Stimulated activated CD8-positive, alpha-beta memory T cell treated with anti-CD3 and anti-CD28 coated beads, Interleukin-15, amount 100 ng/mL, for 48 hours (primary cell): Measurements from ENCODE around the gene ANKMY2.

Experiments used
- DNase-seq, 2 donors: peaks; one replicate each; pipeline ENCODE4 v3.0.0-alpha.2; 2020; ENCODE audit warnings: low read depth in 2 of 2

ANKMY2 gene

DNA sequence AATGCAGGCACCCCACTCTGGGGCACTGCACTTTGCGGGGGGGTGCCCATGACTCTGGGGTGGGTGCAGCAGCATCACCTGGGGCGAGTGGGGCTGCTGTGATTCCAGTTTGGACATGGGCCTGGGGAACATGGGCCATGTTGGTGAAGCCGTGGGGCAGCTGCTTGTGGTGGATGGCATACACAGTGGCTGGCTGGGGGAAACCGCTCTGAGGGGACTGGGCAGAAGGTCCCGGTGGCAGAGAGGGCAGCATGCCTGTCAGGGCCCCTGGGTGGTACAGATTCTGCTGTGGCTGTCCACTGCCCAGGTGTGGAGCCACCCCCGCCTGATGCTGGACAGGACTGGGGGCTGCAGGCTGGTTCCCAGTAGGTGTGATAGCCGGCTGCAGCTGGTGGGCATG, 61.7 kb downstream of the ANKMY2 start:
- no peak for DNase-seq

DNA sequence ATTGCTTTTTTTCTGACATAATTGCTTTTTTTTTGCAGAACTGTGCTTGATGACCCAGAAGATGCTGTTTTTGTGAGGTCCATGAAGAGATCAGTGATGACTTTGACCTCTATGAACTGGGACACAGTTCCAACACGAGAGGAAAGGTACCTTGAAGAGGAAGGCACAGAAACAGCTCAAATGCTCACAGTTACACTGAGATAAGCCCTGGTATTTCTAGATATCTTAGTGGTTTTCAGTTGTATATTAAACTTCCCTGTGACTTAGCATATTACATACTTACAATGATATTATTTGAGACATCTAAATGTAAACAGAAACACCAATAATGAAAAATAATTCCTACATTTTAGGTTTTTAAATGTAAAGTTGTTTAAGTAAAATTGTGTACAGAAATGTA, 64.3 kb downstream of the ANKMY2 start:
- no peak for DNase-seq

DNA sequence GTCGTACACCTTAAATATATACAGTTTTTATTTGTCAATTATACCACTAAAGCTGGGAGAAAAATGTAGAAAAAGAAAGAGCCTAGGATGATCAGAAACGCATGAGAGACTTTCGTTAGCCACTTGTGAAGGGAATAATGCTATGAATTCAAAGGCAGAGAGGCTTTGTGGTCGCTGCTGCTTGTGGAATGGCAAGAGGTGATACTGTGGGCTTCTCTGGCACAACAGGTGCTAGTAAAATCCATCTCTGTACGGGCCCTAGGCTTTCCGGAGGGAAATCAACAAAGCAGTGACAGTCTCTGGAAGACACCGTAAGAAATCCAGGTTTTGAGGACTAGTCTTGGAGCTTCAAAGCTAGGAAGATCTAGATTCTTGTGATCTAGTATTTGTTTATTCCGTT, 66.3 kb downstream of the ANKMY2 start:
- no peak for DNase-seq

DNA sequence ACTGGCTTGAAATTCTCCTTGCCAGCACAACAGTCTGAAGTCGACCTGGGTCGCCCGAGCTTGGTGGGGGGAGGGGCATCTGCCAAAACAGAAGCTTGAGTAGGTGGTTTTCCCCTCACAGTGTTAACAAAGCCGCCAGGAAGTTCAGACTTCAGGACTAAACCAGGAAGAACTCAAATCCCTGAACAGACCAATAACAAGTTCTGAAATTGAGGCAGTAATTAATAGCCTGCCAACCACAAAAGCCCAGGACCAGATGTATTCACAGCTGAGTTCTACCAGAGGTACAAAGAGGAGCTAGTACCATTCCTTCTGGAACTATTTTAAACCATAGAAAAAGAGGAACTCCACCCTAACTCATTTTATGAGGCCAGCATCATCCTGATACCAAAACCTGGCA, 73.6 kb downstream of the ANKMY2 start:
- DNase-seq = no peak

DNA sequence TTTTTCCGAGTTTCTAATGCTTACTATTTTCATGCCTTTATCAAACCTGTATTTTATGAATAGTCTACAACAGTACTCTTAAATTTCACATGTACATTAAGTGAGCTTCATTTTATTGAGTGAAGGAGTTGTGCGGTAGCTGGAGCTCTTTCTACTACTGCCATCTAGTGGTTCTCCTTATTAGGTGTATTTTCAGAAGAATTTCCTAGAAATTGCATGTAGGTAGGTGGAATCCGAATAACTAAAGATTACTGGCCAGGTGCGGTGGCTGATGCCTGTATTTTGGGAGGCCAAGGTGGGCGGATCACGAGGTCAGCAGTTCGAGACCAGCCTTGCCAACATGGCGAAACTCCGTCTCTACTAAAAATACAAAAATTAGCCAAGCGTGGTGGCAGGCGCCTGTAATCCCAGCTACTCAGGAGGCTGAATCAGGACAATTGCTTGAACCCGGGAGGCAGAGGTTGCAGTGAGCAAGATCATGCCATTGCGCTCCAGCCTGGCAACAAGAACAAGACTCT, 80.6 kb downstream of the ANKMY2 start:
- DNase-seq = no peak

DNA sequence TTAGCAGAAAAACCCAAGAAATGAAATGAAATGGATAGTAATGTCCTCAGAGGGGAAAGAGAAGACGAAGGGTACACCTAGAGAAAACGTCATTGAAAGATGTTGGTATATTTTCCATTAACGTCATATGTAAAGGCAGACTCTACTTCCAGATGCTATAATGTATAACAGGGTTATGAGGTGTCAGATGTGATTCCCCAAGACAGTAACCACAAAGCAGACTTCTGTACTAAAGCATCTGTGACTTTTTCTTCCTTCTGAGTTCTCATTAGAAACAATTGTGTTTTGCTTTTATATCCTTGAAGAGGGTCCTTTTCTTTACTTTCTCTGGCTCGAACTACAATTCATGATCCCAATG, 81.6 kb downstream of the ANKMY2 start:
- no peak for DNase-seq

DNA sequence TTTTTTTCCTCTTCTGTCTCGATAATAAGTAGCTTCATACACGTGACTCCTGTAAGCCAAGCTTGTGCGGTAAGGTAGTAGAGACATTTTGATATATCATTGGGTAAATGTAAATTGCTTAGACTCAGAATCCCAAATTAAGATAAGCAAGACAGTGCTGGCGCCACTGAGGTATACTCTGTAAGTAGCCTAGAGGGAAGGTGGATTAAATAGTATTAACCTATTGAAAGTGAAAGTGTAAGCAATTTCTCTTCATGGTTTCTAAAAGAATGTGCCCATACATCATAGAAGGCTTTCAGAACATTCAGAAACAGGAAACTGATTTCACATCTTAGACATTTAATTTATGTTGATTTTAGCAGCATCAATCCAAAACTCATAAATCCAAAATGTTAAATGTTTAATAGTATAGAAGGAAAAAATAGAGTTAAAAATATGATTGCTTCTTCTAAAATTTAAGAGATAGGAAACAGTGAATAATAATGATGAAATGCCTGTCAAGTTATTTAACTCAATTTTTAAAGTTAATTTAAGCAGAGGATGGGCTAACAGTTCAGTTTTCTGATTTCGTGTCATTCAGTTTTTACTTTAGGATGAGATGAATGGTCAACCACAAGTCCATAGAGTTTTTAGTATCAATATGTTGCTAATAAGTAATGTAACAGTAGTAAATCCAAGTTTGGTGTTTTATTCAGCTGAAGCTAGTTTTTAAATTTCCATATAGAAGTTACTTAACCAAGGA, 82.1 kb downstream of the ANKMY2 start:
- DNase-seq = no peak

DNA sequence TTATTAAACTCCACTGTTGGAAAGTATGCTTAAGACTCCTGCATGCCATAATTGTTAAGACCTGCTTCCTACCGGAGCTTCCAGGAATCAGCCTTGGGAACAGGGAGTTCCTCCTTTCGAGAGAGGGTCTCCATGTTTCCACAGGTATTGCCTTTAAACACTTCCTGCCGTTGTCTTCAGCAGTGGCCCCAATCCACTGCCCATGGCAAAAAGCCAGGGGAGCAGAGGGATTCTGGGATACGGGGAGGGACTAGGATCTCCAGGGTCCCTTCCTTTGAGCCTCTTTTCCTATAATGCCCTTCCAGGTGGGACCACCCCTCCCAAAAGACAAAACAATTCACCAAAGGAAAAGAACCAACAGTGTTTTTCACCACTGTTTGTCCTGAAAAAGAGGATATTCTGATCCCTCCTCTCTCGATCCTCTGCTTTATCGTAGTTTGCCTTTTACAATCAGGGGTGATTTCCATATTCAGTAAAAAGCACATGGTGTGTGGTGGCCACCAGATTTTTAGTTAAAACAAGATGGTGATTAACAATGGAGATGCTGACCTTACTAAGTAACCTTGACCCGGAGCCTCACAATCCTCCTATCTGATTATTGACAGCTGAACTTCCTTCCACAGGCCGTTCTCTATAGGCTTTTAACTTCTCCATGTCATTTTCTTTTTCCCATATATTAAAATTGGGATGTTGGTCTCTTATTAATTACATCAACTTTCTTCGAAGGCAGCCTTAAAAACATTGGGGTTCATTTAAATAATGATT, 82.9 kb downstream of the ANKMY2 start:
- no peak for DNase-seq

DNA sequence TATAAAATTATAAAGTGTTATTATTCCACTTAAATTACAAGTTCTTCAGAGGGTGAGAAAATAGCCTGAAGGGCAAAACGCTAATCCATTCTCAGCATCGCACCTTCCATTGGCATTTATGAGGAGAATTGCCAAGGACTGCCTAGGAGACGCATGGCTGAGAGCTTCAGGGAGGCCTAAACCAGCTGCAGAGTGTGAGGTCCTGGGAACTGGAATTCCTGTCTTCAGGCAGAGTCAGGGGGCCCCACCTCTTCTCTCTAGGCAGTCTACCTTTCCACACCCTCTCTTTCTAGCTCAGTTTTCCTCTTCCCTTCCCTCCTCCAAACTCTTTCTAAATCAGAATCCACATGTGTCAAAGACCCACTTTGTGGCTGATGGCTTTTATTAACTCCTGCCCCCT, 83.6 kb downstream of the ANKMY2 start:
- DNase-seq = no peak

DNA sequence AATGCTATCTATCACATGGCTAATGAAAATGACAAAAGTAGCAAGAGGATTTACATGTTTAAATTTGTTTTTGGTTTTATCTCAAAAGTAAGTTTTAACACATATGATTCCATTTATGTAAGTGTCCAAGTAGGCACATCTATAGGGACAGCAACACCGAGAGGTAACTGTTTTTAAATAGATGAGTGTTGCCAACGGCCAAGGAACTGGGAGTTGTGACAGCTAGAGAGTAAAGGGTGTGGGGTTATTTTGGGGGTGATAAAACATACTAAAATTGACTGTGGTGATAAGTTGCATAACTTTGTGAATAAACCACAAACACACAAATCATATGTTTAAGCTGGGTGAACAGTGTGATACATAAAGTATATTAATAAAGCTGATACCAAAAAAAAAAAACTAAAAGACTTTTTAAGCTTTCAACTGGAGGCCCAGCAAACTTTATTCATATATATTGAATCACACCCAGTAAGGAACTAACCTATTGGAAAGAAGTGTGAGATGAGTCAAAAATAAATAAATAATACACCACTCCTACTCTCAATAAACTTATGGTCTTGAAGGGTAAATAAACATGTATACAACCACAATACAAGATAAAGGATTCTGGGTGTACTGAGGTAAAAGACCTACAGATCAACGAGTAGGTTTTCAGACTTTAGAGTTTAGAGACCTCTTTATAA, 85.9 kb downstream of the ANKMY2 start:
- DNase-seq = no peak

DNA sequence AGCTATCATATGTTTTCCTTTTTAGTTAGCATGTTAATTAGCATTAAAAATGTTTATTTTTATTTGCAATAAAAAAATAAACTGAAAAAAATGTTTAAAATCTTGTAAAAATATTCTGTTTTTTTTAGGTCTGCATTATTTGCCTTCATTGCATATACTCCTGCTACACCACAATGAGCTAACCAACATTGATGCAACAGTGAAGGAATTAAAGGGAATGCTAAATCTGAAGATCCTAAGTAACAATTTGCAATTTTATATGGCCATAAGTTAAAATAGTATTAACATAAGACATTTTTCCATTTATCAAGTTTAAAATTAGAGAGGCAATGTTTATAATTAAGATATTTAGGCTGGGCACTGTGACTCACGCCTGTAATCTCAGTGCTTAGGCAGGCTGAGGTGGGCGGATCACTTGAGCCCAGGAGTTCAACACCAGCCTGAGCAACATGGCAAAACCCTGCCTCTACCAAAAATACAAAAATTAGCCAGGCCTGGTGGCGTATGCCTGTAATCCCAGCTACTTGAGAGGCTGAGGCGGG, 86.7 kb downstream of the ANKMY2 start:
- no peak for DNase-seq

DNA sequence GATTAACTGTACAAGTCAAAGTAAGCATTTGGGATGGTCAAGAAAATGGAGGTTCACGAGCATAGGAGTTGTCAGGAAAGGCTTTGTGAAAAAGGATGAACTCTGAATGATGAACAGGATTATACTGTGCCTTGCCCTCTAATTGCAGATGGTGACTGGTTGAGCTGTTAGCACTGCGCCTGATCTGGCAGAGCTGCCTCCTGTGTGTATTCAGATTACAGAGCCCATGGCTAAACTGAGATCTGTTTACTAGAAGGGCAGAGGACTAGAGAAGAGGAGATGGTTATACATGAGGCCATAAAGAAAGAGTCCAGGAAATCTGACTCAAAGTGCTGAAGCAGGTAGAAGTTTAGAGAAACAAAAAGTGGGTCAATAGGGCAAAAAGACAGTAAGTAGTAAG, 89.2 kb downstream of the ANKMY2 start:
- DNase-seq = no peak

DNA sequence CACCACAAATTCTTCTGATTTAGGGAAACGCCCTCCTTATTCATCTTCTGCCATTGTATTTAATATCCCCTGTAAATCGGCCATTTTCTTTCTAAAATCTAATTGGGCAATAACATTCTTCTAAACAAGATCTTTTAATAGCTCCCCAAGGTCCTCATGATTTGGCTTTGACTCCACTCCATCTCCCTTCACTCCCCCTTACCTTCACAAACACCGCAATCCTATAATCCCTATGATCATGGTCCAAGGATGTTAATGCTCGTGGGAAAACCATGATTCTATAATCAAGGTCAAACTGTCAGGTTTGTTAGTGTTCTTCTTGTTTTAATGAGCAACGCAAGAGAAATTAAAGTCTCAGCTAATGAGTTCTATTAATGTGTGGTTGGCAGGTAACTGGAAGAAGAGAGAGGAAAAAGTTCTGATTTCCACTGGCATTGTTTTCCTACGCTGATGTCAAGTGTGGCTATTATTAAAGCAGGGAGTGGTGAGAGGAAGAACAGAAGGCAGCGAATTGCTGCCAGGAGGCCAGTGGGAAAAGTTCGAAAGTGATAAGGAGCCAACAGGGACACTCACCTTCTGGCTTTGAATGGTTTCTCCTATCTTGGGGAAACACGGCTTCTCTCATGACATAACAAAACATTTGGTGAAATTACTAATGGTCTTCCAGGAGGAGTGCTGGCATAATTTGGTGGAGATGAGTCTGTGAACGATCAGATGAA, 90.9 kb downstream of the ANKMY2 start:
- DNase-seq = no peak

DNA sequence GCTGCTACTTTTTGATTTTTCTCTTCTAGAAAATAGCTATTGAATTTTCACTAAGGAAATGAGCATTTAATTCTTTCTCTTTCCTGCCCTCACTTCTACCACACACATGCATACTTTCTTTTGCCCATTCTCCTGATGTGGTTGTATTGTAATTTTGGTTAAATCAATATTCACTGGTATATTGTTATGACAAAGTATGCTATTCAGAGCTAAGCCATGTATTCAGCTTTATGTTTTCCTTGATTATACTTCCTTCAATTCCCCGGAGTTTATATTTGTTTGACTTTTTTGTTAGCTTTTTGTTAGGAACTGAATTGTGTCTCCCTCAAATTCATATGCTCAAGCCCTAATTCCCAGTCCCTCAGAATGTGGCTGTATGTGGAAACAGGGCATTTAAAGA, 94.9 kb downstream of the ANKMY2 start:
- no peak for DNase-seq
